ENCODE measurements around the gene PCP2.

PCP2 gene

GRCh38 chr19:7647156-7647555, 13.6 kb upstream of the PCP2 start:
- Histone ChIP-seq H3K27ac (ENCODE audit: low read length, poor library complexity, severe bottlenecking) (no peak overlapping the region), H3K23ac (ENCODE audit: low read length in 2 of 2) (no peak overlapping the region), H2BK5ac (ENCODE audit: low read depth, low read length, poor library complexity, severe bottlenecking) (no peak overlapping the region), H3K79me1 (replicated peaks; ENCODE audit: low read length, poor library complexity, severe bottlenecking) (peaks cover 2% of the 10 kb centered on the region), H3K4ac (ENCODE audit: low read depth in 1 of 2, low read length in 2 of 2) (no peak overlapping the region), H2AFZ (ENCODE audit: low read depth, low read length) (no peak overlapping the region), H4K8ac (ENCODE audit: low read length) (no peak overlapping the region), H2AK5ac (ENCODE audit: low read length, severe bottlenecking) (no peak overlapping the region), H3K14ac (ENCODE audit: low read length in 2 of 2) (no peak overlapping the region), H3K18ac (ENCODE audit: low read depth in 1 of 2, low read length in 2 of 2) (no peak overlapping the region), H2BK120ac (ENCODE audit: low read depth, low read length) (no peak overlapping the region), H2BK12ac (ENCODE audit: low read length in 2 of 2) (no peak overlapping the region), H3K4me3 (ENCODE audit: insufficient read depth in 1 of 2, low read depth in 1 of 2, low read length in 2 of 2) (no peak overlapping the region), H3K4me2 (ENCODE audit: low read length, poor library complexity, severe bottlenecking) (no peak overlapping the region), H3K4me1 (ENCODE audit: control insufficient read depth, insufficient read depth, low read depth, low read length) (peaks cover 1% of the 10 kb centered on the region), H2BK15ac (ENCODE audit: low read depth, poor library complexity, severe bottlenecking) (no peak overlapping the region), H3K27me3 (ENCODE audit: control insufficient read depth in 1 of 2, insufficient read depth in 1 of 2, low read length in 2 of 2) (peaks cover 10 to 37% of the 10 kb centered on the region in 2 experiments), H3K9ac (ENCODE audit: low read length) (no peak overlapping the region), H4K91ac (ENCODE audit: low read length) (no peak overlapping the region), H3K36me3 (ENCODE audit: control insufficient read depth in 1 of 2, insufficient read depth in 2 of 2, low read depth in 1 of 2, low read length in 2 of 2) (peaks cover 0 to 49% of the 10 kb centered on the region in 2 experiments), H3K9me3 (ENCODE audit: control insufficient read depth, low read length) (no peaks in the 10 kb centered on the region)
- 93% methylated on average over 26 of the region's 26 CpGs for WGBS
- DNase-seq = no peak

DNA sequence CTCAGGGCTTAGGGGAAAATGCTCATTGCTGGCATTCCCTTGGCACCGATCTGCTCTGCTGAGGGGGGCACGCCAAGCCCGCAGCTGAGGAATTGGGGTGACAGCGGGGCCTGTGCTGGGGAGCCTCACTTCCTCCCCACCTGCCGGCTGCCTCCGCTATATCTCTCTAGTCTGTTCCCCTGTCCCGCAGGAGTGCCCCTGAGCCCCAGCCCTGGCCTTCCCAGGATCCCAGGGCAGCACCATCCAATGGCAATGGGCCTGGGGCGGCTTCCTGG, 12.8 kb upstream of the PCP2 start:
- Histone ChIP-seq H2BK12ac (ENCODE audit: low read length in 2 of 2) (no peak overlapping the region), H4K8ac (ENCODE audit: low read length) (no peak overlapping the region), H4K91ac (ENCODE audit: low read length) (no peak overlapping the region), H2AK5ac (ENCODE audit: low read length, severe bottlenecking) (no peak overlapping the region), H3K14ac (ENCODE audit: low read length in 2 of 2) (no peak overlapping the region), H3K4me1 (ENCODE audit: control insufficient read depth, insufficient read depth, low read depth, low read length) (peaks cover 2% of the 10 kb centered on the region), H3K9ac (ENCODE audit: low read length) (no peak overlapping the region), H2BK120ac (ENCODE audit: low read depth, low read length) (no peak overlapping the region), H3K23ac (ENCODE audit: low read length in 2 of 2) (no peak overlapping the region), H2BK5ac (ENCODE audit: low read depth, low read length, poor library complexity, severe bottlenecking) (no peak overlapping the region), H3K36me3 (ENCODE audit: control insufficient read depth in 1 of 2, insufficient read depth in 2 of 2, low read depth in 1 of 2, low read length in 2 of 2) (peaks cover 0 to 57% of the 10 kb centered on the region in 2 experiments), H3K4me2 (ENCODE audit: low read length, poor library complexity, severe bottlenecking) (no peak overlapping the region), H3K9me3 (ENCODE audit: control insufficient read depth, low read length) (no peaks in the 10 kb centered on the region), H2BK15ac (ENCODE audit: low read depth, poor library complexity, severe bottlenecking) (no peak overlapping the region), H3K4me3 (ENCODE audit: insufficient read depth in 1 of 2, low read depth in 1 of 2, low read length in 2 of 2) (no peak overlapping the region), H3K79me1 (replicated peaks; ENCODE audit: low read length, poor library complexity, severe bottlenecking) (peaks cover 3% of the 10 kb centered on the region), H2AFZ (ENCODE audit: low read depth, low read length) (no peak overlapping the region), H3K27me3 (ENCODE audit: control insufficient read depth in 1 of 2, insufficient read depth in 1 of 2, low read length in 2 of 2) (peaks cover 10 to 37% of the 10 kb centered on the region in 2 experiments), H3K4ac (ENCODE audit: low read depth in 1 of 2, low read length in 2 of 2) (no peak overlapping the region), H3K18ac (ENCODE audit: low read depth in 1 of 2, low read length in 2 of 2) (no peak overlapping the region), H3K27ac (ENCODE audit: low read length, poor library complexity, severe bottlenecking) (no peak overlapping the region)
- no peak for DNase-seq
- WGBS = 93% methylated on average over 8 of the region's 8 CpGs

GRCh38 chr19:7645656-7646425, 12.3 kb upstream of the PCP2 start:
- WGBS = 66% methylated on average over 18 of the region's 20 CpGs
- no peak overlapping the region for H3K4ac ChIP-seq (ENCODE audit: low read depth in 1 of 2, low read length in 2 of 2)
- H4K91ac ChIP-seq (ENCODE audit: low read length) = no peak overlapping the region
- H3K27ac ChIP-seq (ENCODE audit: low read length, poor library complexity, severe bottlenecking) = no peak overlapping the region
- H2BK15ac ChIP-seq (ENCODE audit: low read depth, poor library complexity, severe bottlenecking) = no peak overlapping the region
- peaks cover 0 to 60% of the 10 kb centered on the region in 2 experiments for H3K36me3 ChIP-seq (ENCODE audit: control insufficient read depth in 1 of 2, insufficient read depth in 2 of 2, low read depth in 1 of 2, low read length in 2 of 2)
- no peak overlapping the region for H2BK120ac ChIP-seq (ENCODE audit: low read depth, low read length)
- no peak overlapping the region for H2AK5ac ChIP-seq (ENCODE audit: low read length, severe bottlenecking)
- H2BK12ac ChIP-seq (ENCODE audit: low read length in 2 of 2) = no peak overlapping the region
- no peak overlapping the region for H3K14ac ChIP-seq (ENCODE audit: low read length in 2 of 2)
- no peak overlapping the region for H3K9ac ChIP-seq (ENCODE audit: low read length)
- H3K4me1 ChIP-seq (ENCODE audit: control insufficient read depth, insufficient read depth, low read depth, low read length) = peaks cover 2% of the 10 kb centered on the region
- no peak overlapping the region for H2AFZ ChIP-seq (ENCODE audit: low read depth, low read length)
- H3K23ac ChIP-seq (ENCODE audit: low read length in 2 of 2) = no peak overlapping the region
- no peak overlapping the region for H3K4me2 ChIP-seq (ENCODE audit: low read length, poor library complexity, severe bottlenecking)
- no peak overlapping the region for H3K18ac ChIP-seq (ENCODE audit: low read depth in 1 of 2, low read length in 2 of 2)
- no peak overlapping the region for H4K8ac ChIP-seq (ENCODE audit: low read length)
- no peaks in the 10 kb centered on the region for H3K9me3 ChIP-seq (ENCODE audit: control insufficient read depth, low read length)
- H3K79me1 ChIP-seq (replicated peaks; ENCODE audit: low read length, poor library complexity, severe bottlenecking) = peaks cover 5% of the 10 kb centered on the region
- peaks cover 6 to 32% of the 10 kb centered on the region in 2 experiments for H3K27me3 ChIP-seq (ENCODE audit: control insufficient read depth in 1 of 2, insufficient read depth in 1 of 2, low read length in 2 of 2)
- no peak for DNase-seq
- H3K4me3 ChIP-seq (ENCODE audit: insufficient read depth in 1 of 2, low read depth in 1 of 2, low read length in 2 of 2) = no peak overlapping the region
- no peak overlapping the region for H2BK5ac ChIP-seq (ENCODE audit: low read depth, low read length, poor library complexity, severe bottlenecking)

GRCh38 chr19:7645163-7645562, 11.6 kb upstream of the PCP2 start:
- 92% methylated on average over 13 of the region's 14 CpGs for WGBS
- Histone ChIP-seq H3K27me3 (ENCODE audit: control insufficient read depth in 1 of 2, insufficient read depth in 1 of 2, low read length in 2 of 2) (peaks cover 1 to 25% of the 10 kb centered on the region in 2 experiments), H3K27ac (ENCODE audit: low read length, poor library complexity, severe bottlenecking) (no peak overlapping the region), H2AK5ac (ENCODE audit: low read length, severe bottlenecking) (no peak overlapping the region), H3K23ac (ENCODE audit: low read length in 2 of 2) (no peak overlapping the region), H3K9me3 (ENCODE audit: control insufficient read depth, low read length) (no peaks in the 10 kb centered on the region), H3K18ac (ENCODE audit: low read depth in 1 of 2, low read length in 2 of 2) (no peak overlapping the region), H3K4me2 (ENCODE audit: low read length, poor library complexity, severe bottlenecking) (no peak overlapping the region), H4K8ac (ENCODE audit: low read length) (no peak overlapping the region), H3K79me1 (replicated peaks; ENCODE audit: low read length, poor library complexity, severe bottlenecking) (peaks cover 5% of the 10 kb centered on the region), H3K4me1 (ENCODE audit: control insufficient read depth, insufficient read depth, low read depth, low read length) (peaks cover 5% of the 10 kb centered on the region), H2BK15ac (ENCODE audit: low read depth, poor library complexity, severe bottlenecking) (no peak overlapping the region), H2BK5ac (ENCODE audit: low read depth, low read length, poor library complexity, severe bottlenecking) (no peak overlapping the region), H4K91ac (ENCODE audit: low read length) (no peak overlapping the region), H2BK120ac (ENCODE audit: low read depth, low read length) (no peak overlapping the region), H2BK12ac (ENCODE audit: low read length in 2 of 2) (no peak overlapping the region), H3K14ac (ENCODE audit: low read length in 2 of 2) (no peak overlapping the region), H3K4ac (ENCODE audit: low read depth in 1 of 2, low read length in 2 of 2) (no peak overlapping the region), H2AFZ (ENCODE audit: low read depth, low read length) (no peak overlapping the region), H3K9ac (ENCODE audit: low read length) (no peak overlapping the region), H3K4me3 (ENCODE audit: insufficient read depth in 1 of 2, low read depth in 1 of 2, low read length in 2 of 2) (no peak overlapping the region), H3K36me3 (ENCODE audit: control insufficient read depth in 1 of 2, insufficient read depth in 2 of 2, low read depth in 1 of 2, low read length in 2 of 2) (peaks cover 0 to 67% of the 10 kb centered on the region in 2 experiments)
- DNase-seq = no peak

All from mesenchymal stem cell (in vitro differentiated cells and primary cell).